WTC11 (cell line): Measurements from ENCODE around the gene PRX. TPM values are rescaled to one million over a fixed set of nuclear protein-coding genes. Genes with fewer than 3 reads are reported as not detected.

Experiments
- ATAC-seq: fragments of 200-7000 bp; cut with Tn5 transposase; 2 replicates; pipeline ENCODE4 v1.10.0; 2021; ENCODE audit warnings: mild to moderate bottlenecking, moderate library complexity
- CTCF ChIA-PET: fragments of 300-600 bp; sonication (Branson Sonifier 250); formaldehyde crosslinking; loops from one replicate; lab custom pipeline; 2021; ENCODE audit warnings: antibody characterized with exemption; lab: Charles Lee
- POLR2A ChIA-PET: fragments of 350-600 bp; sonication (Branson Sonifier 250); formaldehyde crosslinking; loops from one replicate; lab custom pipeline; 2021; ENCODE audit warnings: antibody characterized with exemption; lab: Charles Lee
- DNase-seq: peaks from one replicate; pipeline ENCODE4 v3.0.0; 2021; ENCODE audit warnings: low spot score
- H3K27ac Mint-ChIP-seq: 2 replicates; pipeline ENCODE4 v1.8.0; 2021; ENCODE audit warnings: mixed read lengths
- H3K27me3 Mint-ChIP-seq: 2 replicates; pipeline ENCODE4 v1.8.0; 2021; ENCODE audit warnings: low read depth, mild to moderate bottlenecking, moderate library complexity, mixed read lengths
- H3K36me3 Mint-ChIP-seq: 2 replicates; pipeline ENCODE4 v1.8.0; 2021; ENCODE audit warnings: mixed read lengths
- H3K4me1 Mint-ChIP-seq: 2 replicates; pipeline ENCODE4 v1.8.0; 2022; ENCODE audit warnings: mixed read lengths
- H3K4me3 Mint-ChIP-seq: 2 replicates; pipeline ENCODE4 v1.8.0; 2021; ENCODE audit warnings: mild to moderate bottlenecking, moderate library complexity, mixed read lengths
- H3K9me3 Mint-ChIP-seq: 2 replicates; pipeline ENCODE4 v1.8.0; 2021; ENCODE audit warnings: mixed read lengths
- E2F4 ChIP-seq: sonication (generic); formaldehyde crosslinking; IDR thresholded peaks from 2 replicates; pipeline ENCODE4 v1.8.1; 2022; ENCODE audit warnings: low read depth, mild to moderate bottlenecking, moderate library complexity, missing genetic modification reagents, borderline replicate concordance
- GRHL2 ChIP-seq: fragments of 250-450 bp; sonication (Bioruptor Pico); IDR thresholded peaks from 2 replicates; pipeline ENCODE4 v1.8.0; 2022; ENCODE audit warnings: mild to moderate bottlenecking, moderate library complexity; ENCODE audit not compliant: insufficient replicate concordance, severe bottlenecking
- IRF1 ChIP-seq: sonication (generic); formaldehyde crosslinking; IDR thresholded peaks from 2 replicates; pipeline ENCODE4 v1.8.0; 2023; ENCODE audit warnings: missing genetic modification reagents
- JAZF1 ChIP-seq: fragments of 250-450 bp; sonication (Bioruptor Pico); IDR thresholded peaks from 2 replicates; pipeline ENCODE4 v1.9.0; 2021; ENCODE audit warnings: moderate library complexity, mild to moderate bottlenecking, inconsistent platforms
- RELA ChIP-seq: sonication (generic); formaldehyde crosslinking; IDR thresholded peaks from 2 replicates; pipeline ENCODE4 v1.8.1; 2022; ENCODE audit warnings: missing genetic modification reagents, mild to moderate bottlenecking, borderline replicate concordance
- SP1 ChIP-seq: sonication (generic); formaldehyde crosslinking; conservative IDR thresholded peaks from 2 replicates; pipeline ENCODE4 v1.8.1; 2022; ENCODE audit warnings: missing genetic modification reagents
- TEAD1 ChIP-seq: sonication (generic); formaldehyde crosslinking; IDR thresholded peaks from 2 replicates; pipeline ENCODE4 v1.8.0; 2022; ENCODE audit warnings: mild to moderate bottlenecking, missing genetic modification reagents
- USF2 ChIP-seq: sonication (generic); formaldehyde crosslinking; IDR thresholded peaks from 2 replicates; pipeline ENCODE4 v1.8.1; 2023; ENCODE audit warnings: mild to moderate bottlenecking, missing genetic modification reagents, moderate library complexity
- total RNA-seq: library from RNA; stranded (reverse); gene quantifications from 3 replicates; pipeline ENCODE4 v1.2.3, GENCODE V29; 2021
- TF ChIP-seq, protein P1 (sequence below): sonication (generic); formaldehyde crosslinking; IDR thresholded peaks from 2 replicates; pipeline ENCODE4 v1.8.0; 2022; ENCODE audit warnings: mild to moderate bottlenecking, missing genetic modification reagents
- TF ChIP-seq, protein P2 (sequence below): sonication (generic); formaldehyde crosslinking; IDR thresholded peaks from 2 replicates; pipeline ENCODE4 v1.8.0; 2023; ENCODE audit warnings: missing genetic modification reagents, mild to moderate bottlenecking, borderline replicate concordance
- TF ChIP-seq, protein P3 (sequence below): sonication (generic); formaldehyde crosslinking; IDR thresholded peaks from 2 replicates; pipeline ENCODE4 v1.8.0; 2022; ENCODE audit warnings: mild to moderate bottlenecking, missing genetic modification reagents

Gene PRX
- total RNA-seq, 1 experiment from 2014 or later, result 8.4 TPM

DNA sequence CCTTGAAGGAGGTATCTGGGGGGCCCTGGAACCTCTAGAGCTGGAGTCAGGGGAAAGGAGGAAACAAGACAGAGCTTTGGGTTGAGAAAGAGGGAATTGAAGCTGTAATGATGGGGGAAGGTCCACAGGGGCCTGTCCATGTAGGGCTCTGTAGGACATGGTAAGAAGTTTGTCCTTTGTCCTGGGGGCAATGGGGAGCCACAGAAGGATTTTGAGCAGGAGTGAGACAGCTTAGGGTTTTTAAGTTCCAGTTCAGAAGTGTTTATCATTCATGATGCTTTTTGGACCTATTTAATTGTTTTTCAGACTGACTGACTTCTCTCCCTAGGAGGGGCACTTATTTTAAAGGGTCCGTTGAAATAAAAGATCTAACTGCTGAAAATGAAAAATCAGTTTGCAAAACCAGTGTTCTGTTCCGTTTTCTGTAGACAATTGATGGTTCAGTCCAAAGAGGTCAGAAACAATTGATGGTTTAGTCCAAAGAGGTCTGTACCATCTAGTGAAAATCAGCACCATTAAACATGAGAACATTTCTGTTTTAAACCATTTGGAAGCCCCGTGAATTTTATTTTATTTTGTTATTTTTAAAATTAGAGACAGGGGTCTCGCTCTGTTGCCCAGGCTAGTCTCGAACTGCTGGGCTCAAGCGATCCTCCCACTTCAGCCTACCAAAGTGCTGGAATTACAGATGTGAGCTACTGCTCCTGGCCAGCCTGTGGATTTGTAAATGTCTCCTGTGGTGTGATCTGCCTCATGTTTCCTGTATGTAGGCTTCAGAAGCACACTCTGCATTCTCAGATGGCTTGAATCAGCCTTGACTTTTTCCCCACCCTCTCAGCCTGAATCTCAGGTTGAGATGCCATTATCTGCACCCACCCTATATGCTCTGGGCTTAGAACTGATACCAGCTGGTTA, 56.2 kb downstream of the PRX start:
- H3K9me3 Mint-ChIP-seq, result no peaks in the 10 kb centered on the region
- ATAC-seq, result no peak
- TF ChIP-seq, protein P1, sequence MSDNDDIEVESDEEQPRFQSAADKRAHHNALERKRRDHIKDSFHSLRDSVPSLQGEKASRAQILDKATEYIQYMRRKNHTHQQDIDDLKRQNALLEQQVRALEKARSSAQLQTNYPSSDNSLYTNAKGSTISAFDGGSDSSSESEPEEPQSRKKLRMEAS (CRISPR knock-in tag), result no peak
- DNase-seq, result no peak
- peak overlapping the region; percentile 82; the same call in 1 of the 2 replicates for H3K27ac Mint-ChIP-seq
- H3K4me1 Mint-ChIP-seq, result no peaks in the 10 kb centered on the region
- no peaks in the 10 kb centered on the region for H3K27me3 Mint-ChIP-seq
- no peak overlapping the region for H3K4me3 Mint-ChIP-seq
- POLR2A ChIA-PET, result interaction anchor here (0.7 kb wide), 1 partner anchor 92 kb away, joined by 3 read pairs; no protein-coding TSS in a partner anchor
- no peaks in the 10 kb centered on the region for H3K36me3 Mint-ChIP-seq
- CTCF ChIA-PET, result interaction anchor here (0.6 to 1.4 kb wide), 5 partner anchors 10 to 278 kb away, joined by 3 to 5 read pairs (median 4); no protein-coding TSS in a partner anchor

DNA sequence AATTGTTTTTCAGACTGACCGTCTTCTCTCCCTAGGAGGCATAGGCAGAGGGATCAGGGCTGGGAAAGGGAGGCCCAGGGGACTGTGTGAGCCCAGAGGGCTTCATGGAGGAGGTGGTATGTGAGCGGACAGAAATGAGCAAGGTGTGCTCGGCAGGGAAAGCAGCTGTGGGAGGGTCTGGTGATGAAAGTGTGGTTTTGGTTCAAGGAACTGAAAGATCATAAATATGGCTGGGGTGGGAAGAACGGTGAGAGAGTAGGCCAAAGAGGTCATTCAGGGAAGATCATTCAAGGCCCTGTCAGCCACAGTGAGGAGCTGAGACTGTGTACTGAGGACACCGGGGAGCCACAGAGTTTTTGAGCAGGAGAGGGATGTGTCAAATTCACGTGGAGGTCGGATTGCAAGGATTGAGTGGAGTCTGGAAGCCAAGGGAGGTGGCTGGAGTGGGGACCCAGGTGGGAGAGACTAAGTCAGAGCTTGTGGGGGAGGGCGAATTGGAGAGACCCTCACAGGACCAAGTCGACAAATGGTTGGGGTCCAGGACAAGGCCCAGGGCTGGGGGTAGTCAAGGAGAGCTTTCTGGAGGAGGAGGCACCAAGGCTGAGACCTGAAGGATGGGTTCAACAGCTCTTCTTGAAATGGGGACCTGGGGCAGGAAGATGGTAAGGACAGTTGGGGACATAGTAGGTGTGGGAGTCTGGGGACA, 57.0 kb downstream of the PRX start:
- CTCF ChIA-PET, result interaction anchor here (0.6 to 1.4 kb wide), 3 partner anchors 11 to 278 kb away, joined by 4 to 5 read pairs (median 4); no protein-coding TSS in a partner anchor
- no peak overlapping the region for H3K4me3 Mint-ChIP-seq
- H3K9me3 Mint-ChIP-seq, result no peaks in the 10 kb centered on the region
- no peak for ATAC-seq
- DNase-seq, result no peak
- POLR2A ChIA-PET, result interaction anchor here (0.7 kb wide), 1 partner anchor 92 kb away, joined by 3 read pairs; no protein-coding TSS in a partner anchor
- H3K27me3 Mint-ChIP-seq, result no peaks in the 10 kb centered on the region
- H3K4me1 Mint-ChIP-seq, result no peaks in the 10 kb centered on the region
- TF ChIP-seq TEAD1, result no peak
- no peak for TF ChIP-seq E2F4
- no peak for TF ChIP-seq SP1 (CRISPR knock-in tag)
- TF ChIP-seq USF2 (CRISPR knock-in tag), result no peak
- TF ChIP-seq RELA (CRISPR knock-in tag), result no peak
- no peak for TF ChIP-seq JAZF1
- TF ChIP-seq, protein P2, sequence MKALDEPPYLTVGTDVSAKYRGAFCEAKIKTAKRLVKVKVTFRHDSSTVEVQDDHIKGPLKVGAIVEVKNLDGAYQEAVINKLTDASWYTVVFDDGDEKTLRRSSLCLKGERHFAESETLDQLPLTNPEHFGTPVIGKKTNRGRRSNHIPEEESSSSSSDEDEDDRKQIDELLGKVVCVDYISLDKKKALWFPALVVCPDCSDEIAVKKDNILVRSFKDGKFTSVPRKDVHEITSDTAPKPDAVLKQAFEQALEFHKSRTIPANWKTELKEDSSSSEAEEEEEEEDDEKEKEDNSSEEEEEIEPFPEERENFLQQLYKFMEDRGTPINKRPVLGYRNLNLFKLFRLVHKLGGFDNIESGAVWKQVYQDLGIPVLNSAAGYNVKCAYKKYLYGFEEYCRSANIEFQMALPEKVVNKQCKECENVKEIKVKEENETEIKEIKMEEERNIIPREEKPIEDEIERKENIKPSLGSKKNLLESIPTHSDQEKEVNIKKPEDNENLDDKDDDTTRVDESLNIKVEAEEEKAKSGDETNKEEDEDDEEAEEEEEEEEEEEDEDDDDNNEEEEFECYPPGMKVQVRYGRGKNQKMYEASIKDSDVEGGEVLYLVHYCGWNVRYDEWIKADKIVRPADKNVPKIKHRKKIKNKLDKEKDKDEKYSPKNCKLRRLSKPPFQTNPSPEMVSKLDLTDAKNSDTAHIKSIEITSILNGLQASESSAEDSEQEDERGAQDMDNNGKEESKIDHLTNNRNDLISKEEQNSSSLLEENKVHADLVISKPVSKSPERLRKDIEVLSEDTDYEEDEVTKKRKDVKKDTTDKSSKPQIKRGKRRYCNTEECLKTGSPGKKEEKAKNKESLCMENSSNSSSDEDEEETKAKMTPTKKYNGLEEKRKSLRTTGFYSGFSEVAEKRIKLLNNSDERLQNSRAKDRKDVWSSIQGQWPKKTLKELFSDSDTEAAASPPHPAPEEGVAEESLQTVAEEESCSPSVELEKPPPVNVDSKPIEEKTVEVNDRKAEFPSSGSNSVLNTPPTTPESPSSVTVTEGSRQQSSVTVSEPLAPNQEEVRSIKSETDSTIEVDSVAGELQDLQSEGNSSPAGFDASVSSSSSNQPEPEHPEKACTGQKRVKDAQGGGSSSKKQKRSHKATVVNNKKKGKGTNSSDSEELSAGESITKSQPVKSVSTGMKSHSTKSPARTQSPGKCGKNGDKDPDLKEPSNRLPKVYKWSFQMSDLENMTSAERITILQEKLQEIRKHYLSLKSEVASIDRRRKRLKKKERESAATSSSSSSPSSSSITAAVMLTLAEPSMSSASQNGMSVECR (CRISPR knock-in tag), result no peak
- no peak for TF ChIP-seq GRHL2 (CRISPR knock-in tag)
- TF ChIP-seq, protein P3, sequence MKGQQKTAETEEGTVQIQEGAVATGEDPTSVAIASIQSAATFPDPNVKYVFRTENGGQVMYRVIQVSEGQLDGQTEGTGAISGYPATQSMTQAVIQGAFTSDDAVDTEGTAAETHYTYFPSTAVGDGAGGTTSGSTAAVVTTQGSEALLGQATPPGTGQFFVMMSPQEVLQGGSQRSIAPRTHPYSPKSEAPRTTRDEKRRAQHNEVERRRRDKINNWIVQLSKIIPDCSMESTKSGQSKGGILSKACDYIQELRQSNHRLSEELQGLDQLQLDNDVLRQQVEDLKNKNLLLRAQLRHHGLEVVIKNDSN (CRISPR knock-in tag), result no peak
- TF ChIP-seq IRF1, result no peak
- no peaks in the 10 kb centered on the region for H3K36me3 Mint-ChIP-seq
- peak overlapping the region; percentile 63 for H3K27ac Mint-ChIP-seq
